ENCODE measurements around the gene KRT17.

Gene KRT17

DNA sequence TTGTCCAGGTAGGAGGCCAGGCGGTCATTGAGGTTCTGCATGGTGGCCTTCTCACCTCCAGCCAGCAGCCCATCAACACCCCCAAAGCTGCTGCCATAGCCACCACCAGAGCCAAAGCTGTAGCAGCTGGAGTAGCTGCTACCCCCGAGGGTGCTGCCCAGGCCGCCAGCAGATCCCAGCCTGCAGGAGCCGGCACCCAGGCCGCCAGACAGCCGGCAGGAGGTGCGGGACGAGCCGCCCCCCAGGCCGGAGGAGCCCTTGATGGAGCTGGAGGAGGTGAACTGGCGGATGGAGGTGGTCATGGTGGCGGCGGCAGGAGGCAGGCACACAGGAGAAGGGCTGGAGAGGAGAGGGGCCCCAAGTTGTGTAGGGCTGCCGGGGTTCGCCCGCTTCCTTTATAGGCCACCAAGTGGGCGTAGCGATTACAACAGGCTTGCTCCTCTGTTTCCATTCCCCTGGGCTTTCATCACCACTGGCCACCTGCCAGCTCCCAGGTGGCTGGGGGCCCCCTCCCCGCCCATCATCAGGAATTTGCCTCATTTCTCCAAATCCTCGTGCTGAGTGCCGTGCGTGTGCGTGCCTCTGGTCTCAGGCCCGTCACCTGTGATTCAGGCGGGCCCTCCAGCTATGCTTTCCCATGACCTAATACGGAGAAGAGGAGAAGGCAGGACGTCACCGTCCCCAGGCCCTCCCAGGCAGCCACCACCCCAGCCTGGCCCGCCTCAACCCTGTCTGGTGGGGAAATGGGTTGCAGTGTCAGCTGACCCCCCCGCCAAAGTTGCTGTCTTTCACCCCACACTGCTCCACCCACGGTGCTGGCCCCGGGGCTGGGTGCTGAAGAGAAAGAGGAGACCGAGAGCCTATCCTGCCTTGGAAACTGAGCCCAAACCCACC lies at the start of gene KRT17:
KRT17 (minus strand) TSS at position 368 of the 894 bp plus-strand sequence; CDS start at position 302, 66 bp downstream.
- no peak within 1 kb of the TSS for H3K4me3 ChIP-seq (ENCODE audit: low read length)
- TF ChIP-seq, protein P1, sequence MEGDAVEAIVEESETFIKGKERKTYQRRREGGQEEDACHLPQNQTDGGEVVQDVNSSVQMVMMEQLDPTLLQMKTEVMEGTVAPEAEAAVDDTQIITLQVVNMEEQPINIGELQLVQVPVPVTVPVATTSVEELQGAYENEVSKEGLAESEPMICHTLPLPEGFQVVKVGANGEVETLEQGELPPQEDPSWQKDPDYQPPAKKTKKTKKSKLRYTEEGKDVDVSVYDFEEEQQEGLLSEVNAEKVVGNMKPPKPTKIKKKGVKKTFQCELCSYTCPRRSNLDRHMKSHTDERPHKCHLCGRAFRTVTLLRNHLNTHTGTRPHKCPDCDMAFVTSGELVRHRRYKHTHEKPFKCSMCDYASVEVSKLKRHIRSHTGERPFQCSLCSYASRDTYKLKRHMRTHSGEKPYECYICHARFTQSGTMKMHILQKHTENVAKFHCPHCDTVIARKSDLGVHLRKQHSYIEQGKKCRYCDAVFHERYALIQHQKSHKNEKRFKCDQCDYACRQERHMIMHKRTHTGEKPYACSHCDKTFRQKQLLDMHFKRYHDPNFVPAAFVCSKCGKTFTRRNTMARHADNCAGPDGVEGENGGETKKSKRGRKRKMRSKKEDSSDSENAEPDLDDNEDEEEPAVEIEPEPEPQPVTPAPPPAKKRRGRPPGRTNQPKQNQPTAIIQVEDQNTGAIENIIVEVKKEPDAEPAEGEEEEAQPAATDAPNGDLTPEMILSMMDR (conservative IDR thresholded peaks at IDR 0.05; ENCODE audit: low read depth, low read length), result peak; percentile 17
- DNase-seq (ENCODE audit: low read depth), result peak; percentile 68

DNA sequence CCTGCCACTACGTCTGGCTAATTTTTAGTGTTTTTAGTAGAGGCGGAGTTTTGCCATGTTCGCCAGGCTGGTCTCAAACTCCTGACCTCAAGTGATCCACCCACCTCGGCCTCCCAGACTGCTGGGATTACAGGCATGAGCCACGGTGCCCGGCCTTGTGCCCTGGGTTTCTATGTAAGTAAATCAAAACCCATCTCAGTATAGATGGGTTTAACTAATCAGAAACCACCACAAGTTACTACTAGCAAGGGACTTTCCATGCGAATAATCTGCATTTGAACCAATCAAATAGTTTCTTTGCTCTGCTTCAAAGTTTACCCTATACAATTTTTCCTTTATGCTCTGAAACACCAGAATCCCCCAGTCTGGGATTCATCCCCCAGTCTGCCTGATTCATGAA lies 47.8 kb upstream of the KRT17 start:
- H3K4me3 ChIP-seq (ENCODE audit: low read length), result no peak overlapping the region
- TF ChIP-seq, protein P1 (conservative IDR thresholded peaks at IDR 0.05; ENCODE audit: low read depth, low read length), result no peak
- DNase-seq (ENCODE audit: low read depth), result no peak

DNA sequence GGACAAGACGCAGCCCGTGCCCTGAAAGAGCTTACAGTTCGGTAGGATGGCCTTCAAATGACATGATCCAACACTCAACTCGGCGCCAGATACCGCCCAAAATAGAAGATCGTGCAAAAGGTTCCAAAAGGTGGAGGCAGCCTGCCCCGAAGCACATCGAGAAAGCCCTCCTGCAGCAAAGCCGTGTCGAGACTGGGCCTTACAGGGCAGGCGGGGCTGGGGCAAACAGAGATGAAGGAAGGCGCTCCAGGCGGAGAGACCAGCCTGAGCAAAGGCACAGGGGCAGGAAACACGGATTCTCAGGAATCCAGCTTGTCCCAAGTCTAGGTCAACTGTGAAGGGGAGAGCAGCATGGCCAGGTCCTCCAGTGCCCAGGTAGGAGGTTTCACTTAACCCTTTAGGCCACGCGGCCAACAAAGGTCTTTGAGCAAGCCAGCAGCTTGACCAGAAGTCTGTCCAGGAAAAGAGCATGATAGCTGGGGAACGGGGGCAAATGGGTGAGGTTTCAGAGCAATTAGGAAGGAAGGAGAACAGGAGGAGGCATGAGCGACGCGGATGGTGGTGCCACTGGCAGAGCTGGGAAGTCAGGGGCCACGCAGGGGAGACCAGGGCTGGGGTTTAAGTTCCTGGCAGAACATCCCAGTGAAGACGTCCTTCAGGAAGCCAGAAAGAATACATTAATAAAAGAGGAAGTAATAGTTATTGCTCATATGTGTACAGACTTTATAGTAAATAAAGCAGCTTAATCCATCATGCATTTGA lies 43.1 kb upstream of the KRT17 start:
- TF ChIP-seq, protein P1 (conservative IDR thresholded peaks at IDR 0.05; ENCODE audit: low read depth, low read length), result no peak
- DNase-seq (ENCODE audit: low read depth), result no peak
- H3K4me3 ChIP-seq (ENCODE audit: low read length), result no peak overlapping the region

DNA sequence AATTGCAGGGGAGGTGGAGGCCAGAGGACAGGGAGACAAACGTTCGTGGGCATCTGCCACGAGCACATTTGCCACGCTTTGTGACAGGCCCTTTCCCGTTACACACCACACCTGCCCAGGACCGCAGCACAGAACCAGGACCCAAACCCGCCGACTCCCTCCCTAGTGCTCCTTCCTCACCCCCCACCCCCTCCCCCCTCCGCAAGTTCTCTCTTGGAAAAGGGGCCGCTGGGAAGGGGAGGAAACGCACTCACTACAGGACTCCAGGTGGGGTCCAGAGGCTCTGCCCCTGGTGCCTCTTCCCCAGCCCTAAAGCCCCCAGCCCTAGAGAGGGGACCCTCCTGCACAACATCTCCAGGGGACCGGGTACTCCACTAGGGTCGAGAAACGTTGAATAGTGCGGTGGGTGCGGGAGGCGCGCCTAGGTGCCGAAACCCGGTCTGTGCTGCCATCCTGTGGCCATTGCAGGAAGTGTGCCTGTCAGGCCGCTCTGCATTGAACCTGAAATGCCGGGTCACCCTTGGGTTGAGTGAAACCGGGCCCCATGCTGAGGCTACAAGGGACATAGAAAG lies 42.4 kb upstream of the KRT17 start:
- peak overlapping the region; percentile 52 for H3K4me3 ChIP-seq (ENCODE audit: low read length)
- DNase-seq (ENCODE audit: low read depth), result no peak
- TF ChIP-seq, protein P1 (conservative IDR thresholded peaks at IDR 0.05; ENCODE audit: low read depth, low read length), result peak; percentile 94

DNA sequence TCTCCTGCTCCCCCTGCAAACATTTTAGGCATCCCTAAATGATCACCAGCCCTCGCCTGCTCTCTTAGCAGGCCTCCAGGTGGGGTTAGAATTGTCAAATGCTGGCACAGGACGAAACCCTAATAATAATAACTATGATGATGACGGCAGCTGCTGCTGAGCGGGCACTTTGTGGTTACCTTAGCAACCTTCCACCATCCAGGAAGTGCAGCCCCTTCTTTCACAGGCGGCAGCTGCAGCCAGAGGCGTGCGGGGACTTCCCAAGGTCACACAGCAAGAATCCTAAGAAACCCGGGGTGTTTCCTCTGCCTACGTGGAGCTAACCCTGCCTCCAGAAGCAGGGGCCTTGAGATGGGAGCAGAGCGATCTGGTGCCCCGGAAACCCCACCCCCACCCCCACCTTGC lies 41.9 kb upstream of the KRT17 start:
- H3K4me3 ChIP-seq (ENCODE audit: low read length), result peak overlapping the region; percentile 52

DNA sequence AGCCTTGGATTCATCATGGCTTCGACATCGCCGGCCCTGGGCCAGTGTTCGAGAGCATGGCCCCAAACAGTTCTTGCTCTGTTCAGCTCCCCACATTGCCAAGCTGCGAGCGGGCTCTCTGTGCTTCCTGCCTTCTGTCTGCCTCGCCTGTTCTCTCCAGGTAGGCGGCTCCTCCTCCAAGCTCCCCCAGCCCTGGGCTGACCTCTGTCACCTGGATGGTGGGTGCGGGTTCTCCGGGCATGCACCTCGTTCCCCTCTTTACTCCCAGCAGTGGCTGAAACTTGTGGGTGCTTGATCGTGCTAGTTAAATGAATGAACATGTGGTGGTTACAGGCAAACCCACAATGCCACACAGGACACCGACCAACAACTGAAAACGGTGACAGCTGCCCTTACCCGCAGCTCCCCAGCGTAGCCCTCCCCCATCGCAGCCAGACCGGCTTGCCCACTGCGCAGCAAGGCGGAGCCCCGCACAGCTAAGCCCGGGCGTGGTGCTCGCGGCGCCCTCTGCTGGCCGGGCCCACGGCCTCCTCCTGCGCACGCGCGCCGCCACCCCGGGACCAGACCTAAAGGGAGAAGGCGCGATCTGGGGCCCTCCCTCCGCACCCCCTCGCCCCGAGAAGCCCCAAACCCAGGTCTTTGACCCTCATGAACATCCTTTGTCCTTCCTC lies 41.3 kb upstream of the KRT17 start:
- no peak for DNase-seq (ENCODE audit: low read depth)
- peak overlapping the region; percentile 52 for H3K4me3 ChIP-seq (ENCODE audit: low read length)
- TF ChIP-seq, protein P1 (conservative IDR thresholded peaks at IDR 0.05; ENCODE audit: low read depth, low read length), result peak; percentile 80

More for the DNA sequence above, 41.9 kb upstream of the KRT17 start:
- TF ChIP-seq, protein P1 (conservative IDR thresholded peaks at IDR 0.05; ENCODE audit: low read depth, low read length), result no peak
- DNase-seq (ENCODE audit: low read depth), result no peak
